WERI-Rb-1 (cell line): Measurements from ENCODE around the gene EIF2S1.

Experiments used
- DNase-seq: peaks from one replicate; pipeline ENCODE4 v3.0.0-alpha.2; 2020
- H3K27ac ChIP-seq: fragments of 250-450 bp; sonication (Bioruptor Pico); 2 replicates; pipeline ENCODE4 v1.5.1; 2020; ENCODE audit warnings: mild to moderate bottlenecking, moderate library complexity
- H3K27me3 ChIP-seq: fragments of 250-450 bp; sonication (Bioruptor Pico); 2 replicates; pipeline ENCODE4 v1.5.1; 2021; ENCODE audit warnings: mild to moderate bottlenecking, low read depth, moderate library complexity; ENCODE audit not compliant: insufficient read depth, severe bottlenecking
- H3K36me3 ChIP-seq: fragments of 250-450 bp; sonication (Bioruptor Pico); 2 replicates; pipeline ENCODE4 v1.5.1; 2020; ENCODE audit warnings: mild to moderate bottlenecking, moderate library complexity
- H3K4me3 ChIP-seq: 2 replicates; pipeline ENCODE4 v1.5.1; 2011; ENCODE audit warnings: low read depth, mild to moderate bottlenecking, control low read depth, low read length
- H3K9me3 ChIP-seq: fragments of 250-450 bp; sonication (Bioruptor Pico); 2 replicates; pipeline ENCODE4 v1.5.1; 2021; ENCODE audit warnings: mild to moderate bottlenecking, moderate library complexity; ENCODE audit not compliant: severe bottlenecking
- CTCF ChIP-seq: IDR thresholded peaks from 2 replicates; pipeline ENCODE4 v1.5.1; 2011; ENCODE audit warnings: low read depth, mild to moderate bottlenecking, control low read depth, inconsistent platforms, low read length

Gene EIF2S1

GRCh38 chr14:67416810-67417209 lies 56.7 kb downstream of the EIF2S1 start:
- H3K27ac ChIP-seq, result no peak overlapping the region
- no peak for DNase-seq
- H3K36me3 ChIP-seq, result no peaks in the 10 kb centered on the region
- no peak for TF ChIP-seq CTCF
- H3K9me3 ChIP-seq, result no peaks in the 10 kb centered on the region
- no peak overlapping the region for H3K4me3 ChIP-seq
- H3K27me3 ChIP-seq, result no peaks in the 10 kb centered on the region

GRCh38 chr14:67417633-67418032 lies 57.5 kb downstream of the EIF2S1 start:
- Histone ChIP-seq H3K27me3 (no peaks in the 10 kb centered on the region), H3K27ac (no peak overlapping the region), H3K36me3 (no peaks in the 10 kb centered on the region), H3K4me3 (no peak overlapping the region), H3K9me3 (no peaks in the 10 kb centered on the region)
- no peak for DNase-seq
- no peak for TF ChIP-seq CTCF

GRCh38 chr14:67418401-67419191 lies 58.5 kb downstream of the EIF2S1 start:
- no peaks in the 10 kb centered on the region for H3K9me3 ChIP-seq
- no peak overlapping the region for H3K27ac ChIP-seq
- DNase-seq, result no peak
- H3K4me3 ChIP-seq, result no peak overlapping the region
- no peak for TF ChIP-seq CTCF
- H3K36me3 ChIP-seq, result no peaks in the 10 kb centered on the region
- H3K27me3 ChIP-seq, result no peaks in the 10 kb centered on the region

GRCh38 chr14:67420102-67420739 lies 60.1 kb downstream of the EIF2S1 start:
- DNase-seq, result peak; percentile 68
- Histone ChIP-seq H3K36me3 (no peaks in the 10 kb centered on the region), H3K27ac (no peak overlapping the region), H3K9me3 (no peaks in the 10 kb centered on the region), H3K4me3 (no peak overlapping the region), H3K27me3 (no peaks in the 10 kb centered on the region)
- peak; percentile 34; the same call in 1 of the 2 replicates for TF ChIP-seq CTCF

DNA sequence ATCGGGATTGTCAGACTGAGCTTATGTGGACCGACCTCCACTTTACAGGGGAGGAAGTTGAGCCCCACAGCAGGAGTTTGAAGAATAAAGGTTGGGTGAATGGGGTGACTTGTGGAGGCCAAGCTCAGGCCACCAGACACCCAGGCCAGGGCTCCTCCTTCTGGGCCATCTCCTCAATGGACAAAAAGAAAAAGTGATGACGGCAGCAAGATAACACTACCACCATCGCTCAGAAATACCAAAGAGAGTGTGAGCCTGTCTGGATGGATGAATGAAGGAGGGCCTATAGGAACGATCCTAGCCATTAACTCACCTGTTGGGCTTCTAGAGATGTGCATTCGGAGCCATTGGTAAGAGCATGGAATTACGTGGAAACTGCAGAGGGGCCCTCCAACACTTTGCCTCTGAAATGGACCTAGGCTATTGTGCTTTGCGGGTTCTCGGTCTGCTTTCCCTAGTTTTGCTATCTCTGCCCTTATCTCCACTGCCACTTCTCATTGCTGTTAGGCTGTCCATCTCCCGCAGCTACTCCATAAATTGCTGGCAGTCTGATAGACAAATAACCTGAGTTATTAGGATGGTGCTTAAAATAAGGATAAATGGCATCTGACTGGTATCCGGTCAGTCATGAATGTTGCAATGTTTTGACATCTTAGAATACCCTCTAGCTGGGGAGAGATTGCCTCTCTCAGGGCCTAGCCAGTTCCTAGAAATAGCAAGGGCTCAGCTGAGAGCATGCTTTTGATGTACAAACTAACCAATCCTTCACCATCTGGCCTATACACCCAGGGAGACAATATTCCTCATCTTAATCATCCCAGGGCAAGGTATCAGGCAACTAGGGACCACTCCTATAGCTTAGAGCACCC lies 61.5 kb downstream of the EIF2S1 start:
- no peaks in the 10 kb centered on the region for H3K27me3 ChIP-seq
- no peaks in the 10 kb centered on the region for H3K9me3 ChIP-seq
- no peak for DNase-seq

More for the DNA sequence above, 61.5 kb downstream of the EIF2S1 start:
- Histone ChIP-seq H3K4me3 (no peak overlapping the region), H3K36me3 (no peaks in the 10 kb centered on the region), H3K27ac (no peak overlapping the region)
- no peak for TF ChIP-seq CTCF
